Measurements from ENCODE around the gene TTC28.

Gene TTC28

GRCh38 chr22:28279888-28280287 is 399.8 kb downstream of the TTC28 start:
- ChIA-PET CTCF (no interaction called here), POLR2A (no interaction called here)
- TF ChIP-seq CTCF (IDR thresholded peaks at IDR 0.05; ENCODE audit: control extremely low read depth, extremely low read depth, low read depth, missing control alignments), result no peak
- DNase-seq (ENCODE audit: extremely low spot score), result no peak

GRCh38 chr22:28269277-28269676 is 410.4 kb downstream of the TTC28 start:
- TF ChIP-seq CTCF (IDR thresholded peaks at IDR 0.05; ENCODE audit: control extremely low read depth, extremely low read depth, low read depth, missing control alignments), result no peak
- CTCF ChIA-PET, result interaction anchor here (3.6 kb wide), 1 partner anchor 11 kb away, joined by 16 read pairs; no protein-coding TSS in a partner anchor
- POLR2A ChIA-PET, result no interaction called here

GRCh38 chr22:28268850-28269249 is 410.8 kb downstream of the TTC28 start:
- POLR2A ChIA-PET, result no interaction called here
- CTCF ChIA-PET, result interaction anchor here (2.8 to 3.6 kb wide), 2 partner anchors 10 to 17 kb away, joined by 8 to 16 read pairs; no protein-coding TSS in a partner anchor
- no peak for TF ChIP-seq CTCF (IDR thresholded peaks at IDR 0.05; ENCODE audit: control extremely low read depth, extremely low read depth, low read depth, missing control alignments)

More at GRCh38 chr22:28269277-28269676, 410.4 kb downstream of the TTC28 start:
- DNase-seq (ENCODE audit: extremely low spot score), result no peak

GRCh38 chr22:28268171-28268570 is 411.5 kb downstream of the TTC28 start:
- TF ChIP-seq CTCF (IDR thresholded peaks at IDR 0.05; ENCODE audit: control extremely low read depth, extremely low read depth, low read depth, missing control alignments), result no peak
- CTCF ChIA-PET, result interaction anchor here (0.9 to 3.6 kb wide), 3 partner anchors 10 to 22 kb away, joined by 3 to 16 read pairs (median 8); no protein-coding TSS in a partner anchor
- no peak for DNase-seq (ENCODE audit: extremely low spot score)
- POLR2A ChIA-PET, result no interaction called here

More at GRCh38 chr22:28268850-28269249, 410.8 kb downstream of the TTC28 start:
- DNase-seq (ENCODE audit: extremely low spot score), result no peak

- POLR2A ChIA-PET, result no interaction called here
- TF ChIP-seq CTCF (IDR thresholded peaks at IDR 0.05; ENCODE audit: control extremely low read depth, extremely low read depth, low read depth, missing control alignments), result no peak
- DNase-seq (ENCODE audit: extremely low spot score), result no peak
- CTCF ChIA-PET, result interaction anchor here (2.3 to 2.9 kb wide), 2 partner anchors 9 to 15 kb away, joined by 8 to 12 read pairs; no protein-coding TSS in a partner anchor
These were observed 419.0 kb downstream of the TTC28 start for GRCh38 chr22:28260619-28261018.

GRCh38 chr22:28259774-28260312 is 419.8 kb downstream of the TTC28 start:
- ChIA-PET POLR2A (no interaction called here), CTCF (interaction anchor here (1.1 to 2.9 kb wide), 4 partner anchors 8 to 39 kb away, joined by 3 to 16 read pairs (median 8); no protein-coding TSS in a partner anchor)
- no peak for TF ChIP-seq CTCF (IDR thresholded peaks at IDR 0.05; ENCODE audit: control extremely low read depth, extremely low read depth, low read depth, missing control alignments)
- no peak for DNase-seq (ENCODE audit: extremely low spot score)

Measured in GM10248 (cell line).